Endothelial cell of umbilical vein (primary cell): ENCODE measurements around the gene PTX3. TPM values are rescaled to one million over a fixed set of nuclear protein-coding genes. Genes with fewer than 3 reads are reported as not detected.

Source experiments
- BruUV-seq: library from RNA; stranded (reverse); fragments of 400-500 nt; replicated peaks from 2 replicates; lab custom pipeline; 2021; lab: Mats Ljungman, UMichigan
- CTCF ChIA-PET: fragments of 300-600, 350-600 bp; sonication (Branson Sonifier 250); formaldehyde crosslinking; loops from one replicate; lab custom pipeline; 2021; ENCODE audit warnings: antibody characterized with exemption, inconsistent platforms; lab: Charles Lee
- POLR2A ChIA-PET: fragments of 300-600, 350-600 bp; sonication (Branson Sonifier 250); formaldehyde crosslinking; loops from one replicate; lab custom pipeline; 2021; ENCODE audit warnings: antibody characterized with exemption, inconsistent platforms; lab: Charles Lee
- DNase-seq: peaks from one replicate; pipeline ENCODE4 v3.0.0-alpha.2; 2011; ENCODE audit warnings: low read depth, low spot score
- FAIRE-seq: peaks from 2 replicates; lab custom pipeline; 2011; peaks lifted over from hg19 to GRCh38; lab: Jason Lieb, UNC
- H2AFZ ChIP-seq: 2 replicates; pipeline ENCODE4 v1.6.0; 2012; ENCODE audit warnings: low read depth, low read length, control low read depth, inconsistent platforms
- H3K27ac ChIP-seq: 2 replicates; pipeline ENCODE4 v1.5.1; 2011; ENCODE audit warnings: low read depth, mild to moderate bottlenecking, control low read depth, low read length, moderate library complexity; ENCODE audit not compliant: insufficient read depth
- H3K27me3 ChIP-seq, 2 experiments: 2 replicates each; pipeline versions ENCODE4 v1.6.0 to v1.6.1; 2011; ENCODE audit warnings: low read length in 2 of 2, mixed read lengths in 1 of 2; ENCODE audit not compliant: control insufficient read depth in 2 of 2, insufficient read depth in 2 of 2
- H3K36me3 ChIP-seq, 2 experiments: 2 replicates in 1 of 2; 3 replicates in 1 of 2; pipeline ENCODE4 v1.5.1; 2011; ENCODE audit warnings: low read length in 2 of 2, mild to moderate bottlenecking in 1 of 2, moderate library complexity in 1 of 2; ENCODE audit not compliant: control insufficient read depth in 2 of 2, insufficient read depth in 2 of 2; ENCODE audit errors: extremely low read depth in 1 of 2
- H3K4me1 ChIP-seq: 3 replicates; pipeline ENCODE4 v1.5.1; 2011; ENCODE audit warnings: mild to moderate bottlenecking, low read length; ENCODE audit not compliant: control insufficient read depth, insufficient read depth; ENCODE audit errors: extremely low read depth
- H3K4me2 ChIP-seq: 2 replicates; pipeline ENCODE4 v1.6.1; 2011; ENCODE audit warnings: low read length, control low read depth, mixed read lengths; ENCODE audit not compliant: insufficient read depth
- H3K4me3 ChIP-seq, 3 experiments: fragments of 200-600 bp in 1 of 3; sonication (generic), shearing (Covaris generic) in 1 of 3; replicated peaks in 1 of 3; 2 replicates each; pipeline ENCODE4 v1.5.1; 2011 to 2016; ENCODE audit warnings: control low read depth in 3 of 3, low read length in 3 of 3, mild to moderate bottlenecking in 2 of 3, inconsistent platforms in 1 of 3, low read depth in 1 of 3, moderate library complexity in 1 of 3; ENCODE audit not compliant: insufficient read depth in 1 of 3
- H3K79me2 ChIP-seq: 2 replicates; pipeline ENCODE4 v1.6.0; 2012; ENCODE audit warnings: low read length, inconsistent platforms; ENCODE audit not compliant: control insufficient read depth, insufficient read depth
- H3K9ac ChIP-seq: replicated peaks from 2 replicates; pipeline ENCODE3; 2011; ENCODE audit warnings: low read length, control low read depth; ENCODE audit not compliant: insufficient read depth; ENCODE audit errors: extremely low read depth
- H3K9me1 ChIP-seq: replicated peaks from 3 replicates; pipeline ENCODE4 v1.6.0; 2011; ENCODE audit warnings: mild to moderate bottlenecking, low read length; ENCODE audit not compliant: control insufficient read depth, insufficient read depth; ENCODE audit errors: extremely low read depth
- H3K9me3 ChIP-seq: replicated peaks from 2 replicates; pipeline ENCODE4 v1.5.1; 2012; ENCODE audit warnings: low read length, inconsistent platforms; ENCODE audit not compliant: control insufficient read depth, insufficient read depth
- H4K20me1 ChIP-seq: replicated peaks from 2 replicates; pipeline ENCODE3; 2011; ENCODE audit warnings: mild to moderate bottlenecking, low read length; ENCODE audit not compliant: control insufficient read depth, insufficient read depth; ENCODE audit errors: extremely low read depth
- CTCF ChIP-seq, 2 donors: IDR thresholded peaks; 1 replicate in 1 of 2; 2 replicates in 1 of 2; pipeline ENCODE4 v1.5.1; 2011; ENCODE audit warnings: low read length in 2 of 2, mild to moderate bottlenecking in 2 of 2, moderate library complexity in 2 of 2, control low read depth in 1 of 2, inconsistent platforms in 1 of 2, low read depth in 1 of 2; ENCODE audit not compliant: insufficient read depth in 1 of 2; ENCODE audit errors: extremely low read depth in 1 of 2
- EZH2 ChIP-seq: IDR thresholded peaks from 2 replicates; pipeline ENCODE4 v1.6.1; 2012; ENCODE audit warnings: borderline replicate concordance, low read depth, mild to moderate bottlenecking, moderate library complexity, low read length, inconsistent platforms; ENCODE audit not compliant: severe bottlenecking
- FOS ChIP-seq: IDR thresholded peaks from 2 replicates; pipeline ENCODE4 v1.6.1; 2011; ENCODE audit warnings: mild to moderate bottlenecking, low read length, moderate library complexity, borderline replicate concordance; ENCODE audit not compliant: insufficient read depth
- GATA2 ChIP-seq: IDR thresholded peaks from 2 replicates; pipeline ENCODE4 v1.7.0; 2011; ENCODE audit warnings: low read depth, mild to moderate bottlenecking, moderate library complexity, mixed read lengths, low read length; ENCODE audit not compliant: insufficient read length, insufficient read depth
- JUN ChIP-seq: IDR thresholded peaks from 2 replicates; pipeline ENCODE4 v1.6.1; 2011; ENCODE audit warnings: borderline replicate concordance, low read depth; ENCODE audit not compliant: insufficient read length, insufficient read depth
- MYC ChIP-seq: IDR thresholded peaks from one replicate; pipeline ENCODE4 v1.6.1; 2011; ENCODE audit warnings: mild to moderate bottlenecking, low read depth, low read length
- POLR2A ChIP-seq: IDR thresholded peaks from 2 replicates; pipeline ENCODE4 v1.6.1; 2012; ENCODE audit warnings: low read depth, mild to moderate bottlenecking, control low read depth, low read length
- POLR2AphosphoS5 ChIP-seq: IDR thresholded peaks from 2 replicates; pipeline ENCODE4 v1.6.1; 2012; ENCODE audit warnings: low read depth, mild to moderate bottlenecking, control low read depth, low read length, moderate library complexity; ENCODE audit not compliant: insufficient read depth
- dilution Hi-C: fragments of 300-500 bp; cut with MboI; formaldehyde crosslinking; loops from one replicate; pipeline ENCODE4 v1.15.0; 2019; ENCODE audit warnings: low sequenced_read_pairs; ENCODE audit not compliant: extremely low pct_ligation_motif_present
- intact Hi-C: fragments of 100-400 bp; cut with micrococcal nuclease; formaldehyde crosslinking; loops from one replicate; pipeline ENCODE4 v1.10.0; 2022
- polyA plus RNA-seq, 4 experiments: library from polyadenylated mRNA; depleted of rRNA in 3 of 4; stranded (reverse) in 3 of 4; unstranded in 1 of 4; fragments of >200 nt; gene quantifications; 2 replicates each; pipeline versions ENCODE4 v1.2.1 to v1.2.3, GENCODE V29; 2011 to 2012; ENCODE audit warnings: missing spikeins in 1 of 4
- total RNA-seq: library from RNA; stranded (reverse); gene quantifications from 2 replicates; pipeline ENCODE4 v1.2.3, GENCODE V29; 2021
- TF ChIP-seq, protein P1 (sequence below): IDR thresholded peaks from 2 replicates; pipeline ENCODE4 v1.6.1; 2011; ENCODE audit not compliant: insufficient read depth, insufficient read length

Gene PTX3
- total and polyA plus RNA-seq, 2 donors (not counting 3 experiments of a cell fraction or from before 2014, with no cell fraction given): 122 to 172 TPM

DNA sequence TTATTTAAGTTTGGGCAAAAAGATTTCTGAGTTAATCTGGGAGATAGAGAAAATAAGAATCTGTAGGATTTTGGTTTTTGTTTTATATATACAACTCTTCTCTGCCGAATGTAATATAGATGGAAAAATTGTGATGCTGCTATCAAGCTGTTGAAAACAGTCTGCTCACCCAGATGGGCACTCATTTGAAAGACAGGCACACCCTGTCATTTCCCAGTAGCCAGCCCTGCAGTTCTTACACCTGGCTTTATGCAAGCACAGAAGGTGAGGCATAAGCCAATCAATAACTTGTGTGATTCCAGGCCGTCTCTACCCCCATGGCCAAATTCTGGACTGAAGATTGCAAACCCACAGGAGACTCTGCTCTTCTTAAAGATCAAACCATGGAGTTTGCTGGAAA is 27.1 kb upstream of the PTX3 start:
- Histone ChIP-seq H2AFZ (no peak overlapping the region), H3K4me2 (no peak overlapping the region), H3K4me3 (no peak overlapping the region), H4K20me1 (no peaks in the 10 kb centered on the region), H3K4me1 (peaks cover 24% of the 10 kb centered on the region), H3K27me3 (no peaks in the 10 kb centered on the region), H3K79me2 (no peaks in the 10 kb centered on the region), H3K36me3 (peaks cover 3 to 12% of the 10 kb centered on the region in 2 experiments), H3K9me3 (no peaks in the 10 kb centered on the region), H3K9ac (no peak overlapping the region), H3K9me1 (no peaks in the 10 kb centered on the region), H3K27ac (no peak overlapping the region)
- FAIRE-seq (no peak), DNase-seq (no peak)
- CTCF ChIA-PET: no interaction called here
- BruUV-seq: no TSS peak
- TF ChIP-seq, protein P1, sequence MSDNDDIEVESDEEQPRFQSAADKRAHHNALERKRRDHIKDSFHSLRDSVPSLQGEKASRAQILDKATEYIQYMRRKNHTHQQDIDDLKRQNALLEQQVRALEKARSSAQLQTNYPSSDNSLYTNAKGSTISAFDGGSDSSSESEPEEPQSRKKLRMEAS: no peak
- TF ChIP-seq MYC (no peak), POLR2AphosphoS5 (no peak), JUN (no peak), FOS (no peak), CTCF (IDR thresholded peaks at IDR 0.05; ENCODE audit: extremely low read depth in 1 of 2, insufficient read depth in 1 of 2, low read depth in 1 of 2, low read length in 2 of 2) (no peak), POLR2A (no peak), EZH2 (no peak), GATA2 (no peak)
- intact Hi-C loops: no loop called here
- POLR2A ChIA-PET: no interaction called here
- dilution Hi-C loops: no loop called here
